GM21447 (cell line): ENCODE data around the gene NOS1.

Experiments used
- ATAC-seq: cut with Tn5 transposase; IDR thresholded peaks from one replicate; pipeline ENCODE4 v1.9.1; 2021; ENCODE audit not compliant: unreplicated experiment

NOS1 gene

GRCh38 chr12:117180758-117181467, 180.5 kb downstream of the NOS1 start:
- ATAC-seq: no peak

- no peak for ATAC-seq
These were observed 182.7 kb downstream of the NOS1 start for GRCh38 chr12:117178745-117179144.

DNA sequence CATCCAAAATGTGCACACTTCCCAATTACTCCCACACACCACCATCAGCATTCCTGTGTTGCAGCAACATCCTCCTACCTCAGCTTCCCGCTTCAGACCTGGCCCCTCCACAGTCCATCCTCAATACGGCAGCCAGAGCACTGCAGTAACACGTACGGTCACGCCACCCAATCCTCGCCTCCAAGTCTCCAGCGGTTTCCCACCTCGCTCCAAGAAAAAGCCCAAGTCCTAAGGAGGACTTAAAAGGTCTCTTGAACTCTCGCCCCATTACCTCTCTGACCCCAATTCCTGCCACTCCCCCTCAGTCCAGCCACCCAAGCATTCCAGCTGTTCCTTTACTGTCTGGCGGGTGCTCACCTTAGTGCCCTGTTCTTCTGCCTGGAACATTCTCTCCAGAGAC, 183.1 kb downstream of the NOS1 start:
- ATAC-seq: no peak

DNA sequence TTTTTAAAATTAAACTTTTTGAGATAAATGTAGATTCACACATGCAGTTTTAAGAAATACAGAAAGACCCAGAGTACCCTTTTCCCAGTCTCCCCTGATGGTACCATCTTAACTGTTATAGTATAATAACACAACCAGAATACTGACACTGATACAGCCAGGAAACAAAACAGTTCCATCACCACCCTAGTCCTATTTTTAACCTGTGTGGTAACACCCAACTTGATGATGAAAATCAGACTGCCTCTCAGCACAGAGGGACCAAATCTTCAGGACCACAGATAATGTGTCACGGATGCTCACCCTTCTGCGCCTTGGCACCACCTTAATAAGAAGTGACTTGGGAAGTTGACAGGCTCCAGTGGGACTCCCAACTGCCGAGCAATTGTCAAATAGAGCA, 189.3 kb downstream of the NOS1 start:
- ATAC-seq: no peak

DNA sequence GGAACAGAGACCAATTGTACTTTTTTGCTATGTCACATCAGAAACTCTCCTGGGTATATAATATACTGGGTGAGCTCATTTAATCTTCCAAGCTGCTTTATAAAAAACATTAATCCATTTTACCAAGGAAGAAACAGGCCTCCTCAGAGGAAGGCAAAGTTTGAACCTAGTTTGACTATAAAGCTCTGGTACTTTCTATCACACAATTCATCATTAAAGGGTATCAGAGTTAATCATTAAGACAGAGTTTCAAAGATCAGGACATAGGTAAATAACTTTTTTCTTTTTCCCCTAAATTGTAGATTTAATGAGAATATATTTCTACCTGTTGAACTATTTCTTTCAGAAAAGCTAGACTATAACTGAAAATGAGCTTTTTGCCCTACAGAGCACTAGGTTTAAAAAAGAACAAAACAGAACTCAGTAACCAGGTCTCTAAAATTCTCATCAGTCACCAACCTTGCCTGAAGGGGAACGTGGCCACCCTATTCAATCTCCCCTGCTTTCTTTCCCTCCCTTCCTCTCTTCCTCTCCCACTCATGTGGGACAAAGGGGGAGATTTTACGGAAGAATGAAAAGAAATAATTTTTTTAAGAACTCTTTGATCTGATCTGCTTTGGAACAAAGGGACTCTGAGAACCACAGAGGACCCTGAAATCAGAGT, 189.8 kb downstream of the NOS1 start:
- no peak for ATAC-seq

DNA sequence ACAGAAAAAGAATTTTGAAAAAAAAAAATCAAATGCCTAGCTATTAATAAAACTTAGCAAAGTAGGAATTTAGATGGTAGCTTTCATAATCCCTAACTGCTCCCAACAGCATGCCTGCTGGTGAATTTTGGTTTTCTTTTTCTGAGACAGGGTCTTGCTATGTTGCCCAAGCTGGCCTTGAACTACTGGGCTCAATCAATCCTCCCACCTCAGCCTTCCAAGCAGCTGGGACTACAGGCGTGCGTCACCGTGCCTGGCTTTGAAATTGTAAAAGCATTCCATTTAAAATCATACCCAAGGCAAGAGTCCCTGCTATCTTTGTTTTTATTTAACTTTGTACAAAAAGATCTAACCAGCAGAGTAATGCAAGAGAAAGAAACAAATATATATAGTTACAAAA, 191.9 kb downstream of the NOS1 start:
- no peak for ATAC-seq

DNA sequence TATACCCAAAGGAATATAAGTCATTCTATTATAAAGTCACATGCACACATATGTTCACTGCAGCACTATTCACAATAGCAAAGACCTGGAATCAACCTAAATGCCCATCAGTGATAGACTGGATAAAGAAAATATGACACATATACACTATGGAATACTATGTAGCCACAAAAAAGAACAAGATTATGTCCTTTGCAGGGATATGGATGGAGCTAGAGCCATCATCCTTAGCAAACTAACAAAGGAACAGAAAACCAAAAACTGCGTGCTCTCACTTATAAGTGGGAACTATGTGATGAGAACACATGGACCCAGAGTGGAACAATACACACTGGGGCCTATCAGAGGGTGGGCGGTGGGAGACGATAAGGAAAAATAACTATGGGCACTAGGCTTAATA, 192.4 kb downstream of the NOS1 start:
- no peak for ATAC-seq

DNA sequence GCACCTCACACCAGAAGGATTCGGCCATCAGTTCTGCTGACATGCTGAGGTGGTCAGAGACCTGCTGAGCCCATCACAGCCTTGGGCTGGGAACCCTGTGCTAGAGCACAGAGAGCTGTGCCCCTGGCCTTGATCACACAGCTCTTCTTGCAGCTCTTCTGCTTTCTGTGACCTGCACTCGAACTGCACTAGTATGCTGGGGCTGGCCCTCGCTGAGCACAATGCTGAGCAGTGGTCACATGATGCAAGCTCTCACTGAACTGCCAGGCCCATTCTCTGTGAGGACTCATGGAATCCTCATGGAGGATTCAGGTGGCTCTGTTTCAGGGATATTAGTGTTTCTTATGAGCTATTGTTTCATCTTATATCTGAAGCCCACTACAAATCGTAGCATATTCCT, 193.7 kb downstream of the NOS1 start:
- ATAC-seq: no peak

DNA sequence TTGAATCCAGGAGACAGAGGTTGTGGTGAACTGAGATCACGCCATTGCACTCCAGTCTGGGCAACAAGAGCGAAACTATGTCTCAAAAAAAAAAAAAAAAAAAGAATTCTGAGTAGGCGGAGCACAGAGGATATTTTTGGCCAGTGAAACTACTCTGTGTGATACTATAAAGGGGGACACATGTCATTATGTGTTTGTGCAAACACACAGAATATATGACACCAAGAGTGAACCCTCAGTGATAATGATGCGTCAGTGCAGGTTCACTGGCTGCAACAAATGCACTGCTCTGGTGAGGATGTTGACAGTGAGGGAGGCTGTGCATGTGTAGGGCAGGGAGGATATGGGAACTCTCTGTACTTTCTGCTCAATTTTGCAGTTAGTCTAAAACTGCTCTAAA, 195.3 kb downstream of the NOS1 start:
- ATAC-seq: no peak

GRCh38 chr12:117165342-117165741, 196.1 kb downstream of the NOS1 start:
- ATAC-seq: no peak

GRCh38 chr12:117162633-117163032, 198.8 kb downstream of the NOS1 start:
- ATAC-seq: no peak

GRCh38 chr12:117162167-117162539, 199.3 kb downstream of the NOS1 start:
- ATAC-seq: no peak

DNA sequence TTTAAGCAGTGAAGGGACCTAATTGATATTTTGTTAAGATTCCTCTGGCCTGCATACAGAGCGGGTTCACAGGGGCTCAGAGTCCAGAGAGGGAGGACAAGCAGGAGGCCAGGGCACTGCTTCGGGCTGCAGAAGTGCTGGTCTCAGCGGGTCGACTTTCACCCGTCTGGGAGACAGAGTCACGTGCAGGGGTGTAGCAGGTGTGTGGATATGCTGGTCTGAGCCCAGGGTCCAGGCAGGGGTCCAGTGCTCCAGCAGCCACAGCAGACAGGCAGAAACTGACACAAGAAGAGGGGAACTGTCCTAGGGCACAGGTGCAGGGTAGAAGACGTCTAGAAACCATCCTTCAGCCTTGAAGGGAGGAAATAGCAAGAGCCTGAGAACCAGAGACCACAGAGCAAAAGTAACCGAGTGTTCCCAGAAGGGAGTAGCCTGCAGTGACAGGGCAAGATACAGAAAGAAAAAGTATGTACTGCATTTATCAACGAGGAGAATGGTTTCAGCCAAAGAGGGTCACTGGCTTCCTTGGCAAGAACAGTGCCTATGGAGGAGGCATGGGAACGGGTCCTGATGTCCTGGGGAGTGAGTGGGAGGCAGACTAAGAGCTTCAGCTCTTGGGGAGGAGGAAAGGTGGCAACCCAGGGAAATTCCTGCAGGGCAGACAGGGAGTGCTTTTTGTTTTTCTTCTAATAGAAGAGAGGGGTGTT, 199.8 kb downstream of the NOS1 start:
- ATAC-seq: no peak

- no peak for ATAC-seq
These were observed 201.8 kb downstream of the NOS1 start for GRCh38 chr12:117159674-117160073.

- ATAC-seq: no peak
These were observed 202.4 kb downstream of the NOS1 start for GRCh38 chr12:117158911-117159553.
